Hematopoietic multipotent progenitor cell (in vitro differentiated cells): ENCODE data around the gene HSD17B2. TPM values are rescaled to one million over a fixed set of nuclear protein-coding genes. Genes with fewer than 3 reads are reported as not detected.
"Not testable (repeated sequence)": the region's sequence is repeated elsewhere in the genome, so short reads cannot be mapped to it uniquely, and the experiment has no call there.

ENCODE experiments used
- DNase-seq, 3 donors: peaks; one replicate each; pipeline ENCODE4 v3.0.0-alpha.2; 2011 to 2015; ENCODE audit warnings: low read depth in 2 of 3, low spot score in 2 of 3
- total RNA-seq: library from RNA; depleted of rRNA; stranded (reverse); fragments of >200 nt; gene quantifications from one replicate; pipeline ENCODE4 v1.2.3, GENCODE V29; 2012

Gene HSD17B2
- total RNA-seq, 1 donor, result under 0.01 TPM

DNA sequence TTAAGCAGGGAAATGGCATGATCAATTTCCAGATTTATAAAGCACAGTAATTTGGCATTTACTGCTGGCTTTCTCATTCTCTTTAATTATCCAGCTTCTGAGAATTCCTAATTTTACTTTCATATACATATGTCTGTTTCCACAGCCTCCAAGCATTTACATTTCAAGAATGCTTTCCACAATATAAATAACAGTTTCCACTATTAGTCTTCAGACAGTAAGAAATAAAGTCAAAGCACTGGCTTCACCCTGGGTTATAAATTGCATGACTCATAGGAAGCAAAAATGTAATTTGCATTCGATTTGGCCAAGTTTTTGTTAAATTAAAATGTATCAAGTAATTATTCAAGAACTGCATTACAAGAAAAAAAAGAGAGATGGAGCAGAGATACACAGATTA, 81.5 kb downstream of the HSD17B2 start:
- no peak for DNase-seq

DNA sequence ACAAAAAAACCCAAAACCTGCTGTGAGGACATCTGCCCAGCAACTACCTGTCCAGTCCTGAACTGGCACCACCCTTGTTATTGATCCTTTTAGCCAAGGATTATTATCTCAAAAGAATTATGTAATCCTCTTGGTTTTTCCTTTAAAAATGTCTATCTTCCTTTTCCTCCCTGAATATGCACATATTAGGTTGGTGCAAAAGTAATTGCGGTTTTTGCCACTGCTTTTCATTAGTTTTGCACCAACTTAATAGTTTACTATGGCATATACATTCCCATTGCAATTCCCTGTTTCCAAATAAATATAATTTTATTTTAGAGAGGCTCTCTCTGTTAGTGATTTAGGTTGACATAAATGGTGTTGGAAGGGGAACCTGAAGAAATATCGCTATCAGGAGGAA, 83.7 kb downstream of the HSD17B2 start:
- DNase-seq, result no peak

DNA sequence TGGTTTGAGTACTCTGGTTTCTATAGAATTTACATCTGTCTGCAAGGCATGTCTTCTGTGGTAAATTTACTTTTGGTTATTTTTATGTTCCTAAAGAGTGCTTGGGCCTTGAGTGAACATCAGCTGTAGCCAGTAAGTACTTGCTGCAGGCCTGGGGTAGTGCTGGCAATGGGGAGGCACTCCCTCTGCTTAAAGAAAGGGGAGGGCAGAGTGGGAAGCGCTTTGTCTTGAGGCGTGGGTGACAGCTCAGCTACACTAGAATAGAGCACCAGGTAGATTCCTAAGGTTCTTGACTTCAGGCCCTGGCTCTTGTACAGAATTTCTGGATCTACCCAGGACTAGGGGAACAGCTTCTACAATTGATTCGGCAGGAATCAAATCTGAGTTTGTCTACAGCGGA, 84.4 kb downstream of the HSD17B2 start:
- no peak for DNase-seq

DNA sequence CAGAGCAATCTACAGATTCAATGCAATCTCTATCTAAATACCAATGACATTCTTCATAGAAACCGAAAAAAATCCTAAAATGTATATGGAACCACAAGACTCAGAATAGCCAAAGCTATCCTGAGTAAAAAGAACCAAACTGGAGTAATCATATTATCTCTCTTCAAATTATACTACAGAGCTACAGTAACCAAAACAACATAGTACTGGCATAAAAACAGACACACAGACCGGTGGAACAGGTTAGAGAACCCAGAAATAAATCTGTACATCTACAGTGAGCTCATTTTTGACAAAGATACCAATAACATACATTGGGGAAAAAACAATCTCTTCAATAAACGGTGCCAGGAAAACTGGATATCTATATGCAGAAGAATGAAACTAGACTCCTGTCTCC, 89.6 kb downstream of the HSD17B2 start:
- DNase-seq, result no peak

DNA sequence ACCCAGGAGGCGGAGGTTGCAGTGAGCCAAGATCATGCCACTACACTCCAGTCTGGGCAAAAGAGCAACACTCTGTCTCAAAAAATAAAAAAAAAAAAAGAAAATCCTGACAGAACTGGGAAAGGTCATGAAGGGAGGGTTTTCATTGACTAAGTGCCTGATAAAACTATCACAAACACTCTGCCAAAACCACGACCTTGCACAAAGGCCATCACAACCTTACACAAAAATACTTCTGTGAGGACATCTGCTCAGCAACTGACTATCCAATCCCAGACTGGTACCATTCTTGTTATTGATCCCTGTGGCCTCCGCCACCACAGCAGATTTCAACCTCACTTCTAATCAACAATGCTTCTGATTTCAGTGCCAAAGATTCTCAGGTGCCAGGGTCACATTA, 94.8 kb downstream of the HSD17B2 start:
- DNase-seq, result no peak

DNA sequence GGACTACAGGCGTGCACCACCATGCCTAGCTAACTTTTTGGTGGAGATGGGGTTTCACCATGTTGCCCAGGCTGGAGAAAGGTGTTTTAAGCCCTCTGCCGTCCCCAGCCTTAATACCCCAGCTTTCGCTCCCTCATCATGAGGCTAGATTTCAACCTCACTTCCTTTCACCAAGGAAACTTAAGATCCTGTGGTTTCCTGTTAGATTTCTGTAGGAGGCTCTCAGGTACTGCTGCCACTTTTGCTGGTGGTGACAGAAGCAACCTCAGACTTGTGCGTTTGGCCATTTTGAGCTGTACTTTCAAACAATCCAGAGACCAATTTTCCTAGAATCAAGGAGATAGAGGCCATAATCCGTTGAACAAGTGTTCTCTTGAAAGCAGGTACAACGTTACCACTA, 98.7 kb downstream of the HSD17B2 start:
- no peak for DNase-seq

DNA sequence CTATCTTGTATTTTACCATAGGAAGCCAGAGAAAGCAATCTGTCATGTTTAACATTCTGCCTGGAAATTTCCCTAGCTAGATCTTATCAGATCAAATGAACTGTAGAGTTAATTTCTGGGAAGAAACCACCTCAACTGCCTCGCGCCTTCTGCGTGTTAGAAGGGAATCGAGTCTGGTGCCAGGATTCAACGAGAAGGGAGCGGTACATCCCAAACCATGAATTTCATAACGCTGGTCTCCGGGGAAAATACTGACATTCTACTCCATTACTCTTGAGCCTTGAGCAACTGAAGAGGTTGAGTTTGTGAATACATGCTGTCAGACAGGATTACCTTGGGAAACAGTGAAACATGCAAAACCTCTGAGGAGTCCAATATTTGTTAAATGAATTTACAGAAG, 99.8 kb downstream of the HSD17B2 start:
- no peak for DNase-seq

DNA sequence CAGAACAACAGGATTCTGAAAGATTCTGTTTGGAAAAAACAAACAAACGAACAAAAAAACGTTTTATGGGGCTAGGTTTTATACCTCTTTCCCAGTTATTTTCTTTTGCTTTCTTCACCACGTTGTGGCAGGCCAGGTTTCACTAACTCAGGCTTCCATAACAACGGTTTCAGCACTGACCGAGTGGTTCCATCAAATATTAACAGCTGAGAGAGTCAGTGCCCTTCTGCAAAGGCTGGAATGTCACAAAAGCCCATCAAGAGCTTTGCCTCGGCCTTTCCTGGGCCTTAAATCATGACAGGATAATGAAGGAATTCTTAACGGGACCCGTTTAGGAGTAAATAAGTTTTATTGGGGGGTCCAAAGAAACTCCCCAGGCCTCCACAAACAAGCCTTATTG, 100.8 kb downstream of the HSD17B2 start:
- DNase-seq, result no peak

DNA sequence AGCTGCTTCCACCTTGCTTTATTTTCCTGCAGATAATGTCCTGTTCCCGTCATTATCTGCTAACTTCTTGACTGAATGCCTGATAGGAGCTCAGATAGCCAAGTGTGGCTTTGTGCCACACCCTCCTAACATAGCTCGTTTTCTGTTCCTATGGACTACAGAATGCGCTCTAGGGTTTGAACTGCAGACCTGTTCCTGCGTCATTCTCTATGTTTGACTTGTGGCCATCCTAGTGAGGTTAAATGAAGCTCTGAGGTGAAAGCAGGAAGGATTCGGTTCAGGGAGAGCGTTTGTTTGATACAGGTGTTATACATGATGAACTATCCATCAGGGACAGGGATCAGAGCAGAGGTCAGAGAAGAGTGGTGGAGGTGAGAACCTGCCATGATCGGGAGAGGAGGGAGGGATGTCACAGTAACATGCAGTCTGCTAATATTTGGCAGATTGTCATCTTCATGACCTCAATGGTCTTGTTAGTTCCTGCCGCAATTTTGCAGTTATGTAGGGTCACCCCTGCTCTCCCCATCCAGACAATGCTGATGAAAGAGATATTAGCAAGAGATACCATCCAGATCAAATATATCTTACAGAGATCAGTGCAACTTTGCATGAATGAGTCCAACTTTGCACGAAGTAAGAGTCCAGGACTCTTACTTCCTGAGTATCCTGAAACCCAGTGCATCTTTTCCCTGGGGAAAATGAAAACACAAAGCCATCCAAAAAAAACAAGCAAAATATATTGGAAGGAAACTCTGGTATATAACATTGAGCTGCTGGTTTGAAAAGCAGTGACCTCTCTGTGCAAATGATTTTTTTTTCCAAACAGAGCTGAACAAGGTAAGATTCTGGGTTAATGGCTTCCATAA, 102.1 kb downstream of the HSD17B2 start:
- DNase-seq, result no peak

DNA sequence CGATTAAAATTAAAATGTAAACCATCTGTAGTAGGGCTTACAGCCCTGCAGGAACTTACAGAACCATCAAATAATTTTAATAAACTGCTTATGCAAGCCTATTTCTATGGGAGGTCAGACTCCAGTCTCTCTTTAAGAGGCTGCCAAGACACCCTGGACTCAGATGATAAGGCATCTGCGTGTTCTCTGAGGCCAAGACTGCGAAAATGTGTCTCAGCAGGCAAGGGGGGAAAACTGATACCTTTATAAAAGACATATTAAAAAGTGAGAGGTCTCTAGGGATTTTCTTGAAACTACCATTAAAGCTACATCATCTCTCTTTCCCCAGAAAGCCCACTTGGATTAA, 102.7 kb downstream of the HSD17B2 start:
- DNase-seq, result no peak

DNA sequence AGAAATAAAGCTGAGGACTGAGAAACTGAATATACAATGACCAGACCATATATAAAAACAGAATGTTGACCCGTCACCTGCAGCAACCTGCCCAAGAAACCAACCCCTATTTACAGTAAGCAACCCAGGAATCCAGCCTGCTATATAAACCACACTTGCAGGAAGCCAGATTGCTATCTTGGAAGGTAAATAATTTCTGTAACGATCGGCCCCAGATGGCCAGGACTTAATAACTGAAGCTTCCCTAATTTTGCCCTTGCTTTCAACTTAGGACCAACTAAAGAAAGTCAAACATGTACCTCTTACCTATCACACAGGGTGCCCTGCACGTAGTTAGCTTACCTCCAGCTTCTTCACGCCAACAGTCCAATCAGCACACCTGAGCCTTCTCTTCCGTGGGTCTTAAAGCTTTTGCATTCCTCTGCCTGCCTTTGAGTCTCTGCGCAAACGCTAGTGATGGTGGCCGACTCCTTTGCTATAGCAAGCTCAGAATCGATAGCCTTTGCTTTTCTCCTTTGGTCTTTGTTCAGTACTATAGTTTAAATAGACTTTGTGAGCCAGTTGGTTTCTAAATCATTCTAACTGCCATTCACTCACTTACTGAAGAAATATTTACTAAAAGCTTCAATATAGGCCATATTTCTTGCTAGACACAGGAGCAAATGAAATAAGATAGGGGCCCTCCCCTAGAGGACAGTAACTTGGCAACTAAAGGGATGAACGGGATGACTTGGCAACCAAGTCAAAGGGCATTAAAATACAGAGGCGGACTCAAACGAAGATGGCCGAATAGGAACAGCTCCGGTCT, 103.6 kb downstream of the HSD17B2 start:
- DNase-seq, result no peak

DNA sequence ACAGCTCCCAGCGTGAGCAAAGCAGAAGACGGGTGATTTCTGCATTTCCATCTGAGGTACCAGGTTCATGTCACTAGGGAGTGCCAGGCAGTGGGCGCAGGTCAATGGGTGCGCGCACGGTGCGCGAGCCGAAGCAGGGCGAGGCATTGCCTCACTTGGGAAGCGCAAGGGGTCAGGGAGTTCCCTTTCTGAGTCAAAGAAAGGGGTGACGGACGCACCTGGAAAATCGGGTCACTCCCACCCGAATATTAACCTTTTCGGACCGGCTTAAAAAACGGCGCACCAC, 104.2 kb downstream of the HSD17B2 start:
- DNase-seq, result not testable (repeated sequence)

DNA sequence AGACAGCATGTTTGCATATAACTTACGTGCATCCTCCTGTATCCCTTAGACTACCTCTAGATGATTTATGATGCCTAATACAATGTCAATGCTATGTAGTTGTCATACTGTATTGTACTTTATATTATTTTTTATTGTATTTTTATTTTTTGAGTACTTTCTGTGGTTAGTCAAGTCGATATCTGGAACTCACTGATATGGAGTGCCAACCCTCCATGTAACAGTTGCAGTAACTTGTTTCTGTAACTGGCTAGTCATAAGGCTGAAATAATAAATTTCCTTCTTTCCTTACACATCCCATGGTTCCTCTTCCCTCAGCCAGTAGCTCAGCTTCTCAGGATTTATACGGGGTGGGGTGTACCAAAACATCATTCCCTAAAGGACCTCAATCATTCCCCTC, 111.5 kb downstream of the HSD17B2 start:
- no peak for DNase-seq

DNA sequence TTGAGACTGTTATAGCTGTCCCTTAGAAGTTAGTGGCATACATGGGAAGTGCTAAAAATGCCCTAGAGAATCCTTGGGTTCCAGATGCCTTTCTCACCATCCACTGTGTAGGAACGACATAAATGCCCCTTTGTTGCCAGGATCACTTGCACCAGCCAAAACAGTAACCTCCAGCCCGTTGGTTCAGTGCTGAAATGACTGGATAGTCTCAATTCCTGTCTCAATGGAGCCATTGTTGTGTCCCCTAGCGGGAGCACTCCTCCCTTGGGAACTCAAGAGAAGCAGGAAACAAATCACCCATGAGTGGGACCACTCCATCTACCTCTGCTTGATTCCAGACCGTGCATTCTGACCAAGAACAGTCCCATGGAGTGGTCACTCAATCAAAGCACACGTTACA, 111.9 kb downstream of the HSD17B2 start:
- no peak for DNase-seq

DNA sequence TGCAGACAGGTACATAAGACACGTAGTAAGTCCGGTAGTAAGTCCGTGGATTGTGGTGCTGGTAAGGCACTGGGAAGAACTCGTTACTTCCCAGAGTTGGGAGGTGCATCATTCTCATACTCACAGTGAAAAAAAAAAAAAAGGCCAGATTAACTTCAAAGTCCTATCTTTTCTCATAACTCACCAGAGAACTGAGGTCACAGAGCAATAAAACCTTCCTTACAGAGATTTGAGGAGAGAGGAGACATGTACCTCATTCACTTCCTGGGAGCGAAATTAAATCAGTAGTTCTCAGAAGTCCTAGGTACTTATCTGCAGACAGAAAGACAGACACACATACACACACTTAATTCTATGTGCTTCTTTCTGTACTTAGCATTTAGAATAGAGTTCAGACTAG, 112.5 kb downstream of the HSD17B2 start:
- DNase-seq, result no peak

Other genes starting within 250 kb of the HSD17B2 start
- gene SDR42E1, start 23.8 kb upstream of the HSD17B2 start, total RNA-seq, result 2.7 TPM
- gene MPHOSPH6, start 135.0 kb downstream of the HSD17B2 start, total RNA-seq, result 3.5 TPM